Thyroid gland (tissue), 4 donors: ENCODE measurements around the gene HOXB7. TPM values are rescaled to one million over a fixed set of nuclear protein-coding genes. Genes with fewer than 3 reads are reported as not detected.

Source experiments
- DNase-seq, 2 donors: peaks; one replicate each; pipeline ENCODE4 v3.0.0-alpha.2; 2019
- H3K27ac ChIP-seq, 3 donors: fragments of 200-600 bp; sonication (generic); 1 replicate in 2 of 3; 2 replicates in 1 of 3; pipeline ENCODE4 v1.5.1; 2016 to 2019; ENCODE audit warnings: mild to moderate bottlenecking in 1 of 3, moderate library complexity in 1 of 3
- H3K27me3 ChIP-seq: fragments of 200-600 bp; sonication (generic); one replicate; pipeline ENCODE4 v1.5.1; 2019
- H3K36me3 ChIP-seq, 2 donors: fragments of 200-600 bp; sonication (generic); one replicate each; pipeline ENCODE4 v1.5.1; 2016 to 2019
- H3K4me1 ChIP-seq, 2 donors: fragments of 200-600 bp; sonication (generic); one replicate each; pipeline ENCODE4 v1.5.1; 2017 to 2019
- H3K4me3 ChIP-seq, 3 donors: fragments of 200-600 bp; sonication (generic); replicated peaks in 1 of 3; 1 replicate in 2 of 3; 2 replicates in 1 of 3; pipeline ENCODE4 v1.5.1; 2016; ENCODE audit warnings: mild to moderate bottlenecking in 1 of 3
- H3K9me3 ChIP-seq: fragments of 200-600 bp; sonication (generic); one replicate; pipeline ENCODE4 v1.5.1; 2017
- POLR2A ChIP-seq, 2 donors: fragments of 450-650 bp; IDR thresholded peaks; one replicate each; pipeline ENCODE4 v1.6.1; 2017; ENCODE audit warnings: antibody characterized with exemption in 2 of 2, mild to moderate bottlenecking in 2 of 2, moderate library complexity in 1 of 2
- WGBS, 2 donors: methylation state at CpG; one replicate each; pipeline ENCODE4 v1.1.5; 2017; 5-methylcytosine and 5-hydroxymethylcytosine counted together
- intact Hi-C: fragments of 100-400 bp; cut with DNase I; formaldehyde crosslinking; loops from one replicate; pipeline ENCODE4 v1.15.1; 2023
- total RNA-seq, 4 donors: library from RNA; depleted of rRNA; stranded (reverse); fragments of >200 nt; gene quantifications; one replicate each; pipeline ENCODE4 v1.2.3, GENCODE V29; 2016
- TF ChIP-seq, protein P1 (sequence below), 6 experiments: fragments of 200-600 bp in 3 of 6; fragments of 450-650 bp in 3 of 6; sonication (generic) in 3 of 6; IDR thresholded peaks; one replicate each; pipeline ENCODE4 v1.5.1; 2016 to 2019; ENCODE audit warnings: antibody characterized with exemption in 6 of 6, mild to moderate bottlenecking in 2 of 6, inconsistent platforms in 1 of 6, moderate library complexity in 1 of 6

HOXB7 gene
- total RNA-seq, 4 donors from 2014 or later = 1.0 to 2.8 (median 1.3) TPM; not detected in 1

DNA sequence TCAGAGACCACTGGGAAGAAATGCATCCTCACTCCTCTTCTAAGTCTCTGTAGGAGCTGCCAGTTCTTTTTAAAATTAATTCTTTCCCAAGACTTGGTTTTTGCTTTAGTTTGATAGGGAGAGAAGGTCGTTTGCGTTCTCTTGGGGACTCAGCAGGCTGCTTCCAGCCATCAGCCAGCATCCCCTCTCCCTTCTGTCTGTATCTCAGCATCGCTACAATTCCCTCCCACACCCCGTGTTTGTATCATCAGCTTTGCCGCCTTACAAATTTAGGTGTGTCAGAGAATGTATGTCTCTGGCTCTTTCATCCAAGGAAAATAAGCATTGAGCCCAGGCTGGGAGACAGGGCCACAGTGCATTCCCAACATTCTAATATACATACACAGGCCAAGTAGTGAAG lies 11.5 kb downstream of the HOXB7 start:
- TF ChIP-seq POLR2A (IDR thresholded peaks at IDR 0.05) = no peak
- TF ChIP-seq, protein P1, sequence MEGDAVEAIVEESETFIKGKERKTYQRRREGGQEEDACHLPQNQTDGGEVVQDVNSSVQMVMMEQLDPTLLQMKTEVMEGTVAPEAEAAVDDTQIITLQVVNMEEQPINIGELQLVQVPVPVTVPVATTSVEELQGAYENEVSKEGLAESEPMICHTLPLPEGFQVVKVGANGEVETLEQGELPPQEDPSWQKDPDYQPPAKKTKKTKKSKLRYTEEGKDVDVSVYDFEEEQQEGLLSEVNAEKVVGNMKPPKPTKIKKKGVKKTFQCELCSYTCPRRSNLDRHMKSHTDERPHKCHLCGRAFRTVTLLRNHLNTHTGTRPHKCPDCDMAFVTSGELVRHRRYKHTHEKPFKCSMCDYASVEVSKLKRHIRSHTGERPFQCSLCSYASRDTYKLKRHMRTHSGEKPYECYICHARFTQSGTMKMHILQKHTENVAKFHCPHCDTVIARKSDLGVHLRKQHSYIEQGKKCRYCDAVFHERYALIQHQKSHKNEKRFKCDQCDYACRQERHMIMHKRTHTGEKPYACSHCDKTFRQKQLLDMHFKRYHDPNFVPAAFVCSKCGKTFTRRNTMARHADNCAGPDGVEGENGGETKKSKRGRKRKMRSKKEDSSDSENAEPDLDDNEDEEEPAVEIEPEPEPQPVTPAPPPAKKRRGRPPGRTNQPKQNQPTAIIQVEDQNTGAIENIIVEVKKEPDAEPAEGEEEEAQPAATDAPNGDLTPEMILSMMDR (IDR thresholded peaks at IDR 0.05) = no peak
- intact Hi-C loops = loop anchor here (10.0 kb wide), 1 partner anchor 395 kb away; the partner anchor contains the start of gene IGF2BP1
- Histone ChIP-seq H3K27me3 (peaks cover 76% of the 10 kb centered on the region), H3K9me3 (no peaks in the 10 kb centered on the region), H3K36me3 (no peaks in the 10 kb centered on the region), H3K27ac (no peak overlapping the region), H3K4me3 (no peak overlapping the region), H3K4me1 (peaks cover 5 to 22% of the 10 kb centered on the region in 2 donors)
- 38 to 54% methylated on average over 5 of the region's 5 CpGs for WGBS, 2 donors
- DNase-seq = no peak

DNA sequence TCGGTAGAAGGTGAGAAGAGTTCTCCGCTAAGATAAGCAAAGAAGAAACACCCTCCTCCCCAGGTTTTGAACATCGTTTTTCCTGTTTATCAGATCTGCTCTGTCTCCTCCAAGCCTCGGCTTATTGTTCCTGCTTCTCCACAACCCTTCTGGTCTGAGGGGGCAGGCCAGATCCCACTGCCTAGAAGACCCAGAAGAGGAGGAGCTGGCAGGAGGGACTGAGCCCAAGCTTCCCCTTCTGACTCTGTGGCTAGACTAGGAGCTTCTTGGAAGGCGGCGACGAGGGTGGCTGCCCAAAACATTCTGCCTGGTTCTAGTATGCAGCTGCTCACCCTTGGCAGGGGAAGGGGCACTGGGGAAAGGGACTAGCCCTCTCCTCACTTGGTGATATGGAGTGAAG lies 12.1 kb downstream of the HOXB7 start:
- Histone ChIP-seq H3K4me3 (no peak overlapping the region), H3K4me1 (peaks cover 5 to 26% of the 10 kb centered on the region in 2 donors), H3K27ac (no peak overlapping the region), H3K9me3 (no peaks in the 10 kb centered on the region), H3K36me3 (no peaks in the 10 kb centered on the region), H3K27me3 (peaks cover 70% of the 10 kb centered on the region)
- 26% methylated on average over 7 of the region's 7 CpGs for WGBS, 2 donors
- intact Hi-C loops = loop anchor here (10.0 kb wide), 1 partner anchor 396 kb away; the partner anchor contains the start of gene IGF2BP1
- DNase-seq = no peak
- no peak for TF ChIP-seq POLR2A (IDR thresholded peaks at IDR 0.05)
- TF ChIP-seq, protein P1 (IDR thresholded peaks at IDR 0.05) = no peak

DNA sequence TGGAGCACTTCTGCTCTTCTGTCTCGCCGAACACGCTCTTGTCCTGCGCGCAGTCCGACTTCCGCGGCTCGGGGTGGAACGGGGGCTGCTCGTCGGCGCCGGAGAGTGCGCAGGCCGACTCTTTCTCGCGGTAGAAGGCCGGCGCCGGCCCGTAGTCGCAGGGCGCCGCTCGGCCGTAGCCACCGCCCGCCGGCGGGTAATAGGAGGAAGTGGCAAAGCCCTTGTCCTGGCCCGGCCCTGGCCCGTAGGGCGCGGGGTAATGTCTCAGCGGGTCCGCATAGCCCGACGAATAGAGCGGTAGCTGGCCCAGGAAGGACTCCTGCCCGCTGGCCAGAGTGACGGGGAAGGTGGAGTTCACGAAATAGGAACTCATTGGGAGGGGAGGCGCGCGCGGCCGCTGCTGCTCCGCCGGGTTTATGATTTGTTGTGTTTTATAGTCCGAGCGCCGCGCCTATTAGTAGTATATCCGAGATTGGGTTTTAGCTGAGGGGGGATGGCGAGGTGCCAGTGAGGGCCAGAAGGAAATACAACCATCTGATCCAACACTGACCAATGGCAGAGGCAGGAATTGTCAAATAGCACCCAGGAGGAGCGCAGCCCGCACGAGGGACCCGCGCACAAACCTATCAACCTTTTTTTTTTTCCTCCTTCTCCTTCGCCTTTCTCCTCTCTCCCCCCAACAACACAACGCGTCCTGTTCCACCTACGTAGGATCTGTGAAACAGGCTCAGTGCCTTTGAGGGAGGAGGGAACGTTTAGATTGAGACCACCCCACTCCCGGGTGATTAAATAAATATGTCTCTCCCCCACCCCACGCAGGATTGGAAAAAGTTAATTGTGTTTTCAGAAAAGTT lies 12.8 kb downstream of the HOXB7 start:
- no peak for TF ChIP-seq POLR2A (IDR thresholded peaks at IDR 0.05)
- TF ChIP-seq, protein P1 (IDR thresholded peaks at IDR 0.05) = no peak
- DNase-seq = peak in 1 of 2 donors; percentile 23
- intact Hi-C loops = loop anchor here (10.0 kb wide), 1 partner anchor 397 kb away; the partner anchor contains the start of gene IGF2BP1
- Histone ChIP-seq H3K9me3 (no peaks in the 10 kb centered on the region), H3K4me3 (peak overlapping the region in 1 of 3 donors; percentile 28), H3K27me3 (peaks cover 71% of the 10 kb centered on the region), H3K27ac (no peak overlapping the region), H3K4me1 (peaks cover 5 to 32% of the 10 kb centered on the region in 2 donors), H3K36me3 (no peaks in the 10 kb centered on the region)
- WGBS, 2 donors = 3% methylated on average over 22 to 48 of the region's 68 CpGs

DNA sequence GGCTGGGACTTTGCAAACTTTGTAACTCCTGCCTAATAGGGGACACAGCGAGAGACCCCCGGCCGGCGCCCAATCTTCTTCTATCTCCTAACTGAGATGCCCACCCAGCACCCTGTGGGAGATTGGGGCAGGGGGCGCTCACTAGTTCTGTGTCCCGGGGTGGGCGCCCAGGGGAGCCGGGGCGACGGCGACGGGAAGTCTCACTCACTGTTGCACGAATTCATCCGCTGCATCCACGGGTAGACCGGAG lies 13.4 kb downstream of the HOXB7 start:
- Histone ChIP-seq H3K4me3 (peak overlapping the region in 1 of 3 donors; percentile 28), H3K4me1 (peaks cover 5 to 29% of the 10 kb centered on the region in 2 donors), H3K27ac (no peak overlapping the region), H3K36me3 (no peaks in the 10 kb centered on the region), H3K27me3 (peaks cover 73% of the 10 kb centered on the region), H3K9me3 (no peaks in the 10 kb centered on the region)
- WGBS, 2 donors = 6 to 8% methylated on average over 4 to 16 of the region's 16 CpGs
- TF ChIP-seq POLR2A (IDR thresholded peaks at IDR 0.05) = no peak
- TF ChIP-seq, protein P1 (IDR thresholded peaks at IDR 0.05) = no peak
- intact Hi-C loops = loop anchor here (10.0 kb wide), 1 partner anchor 397 kb away; the partner anchor contains the start of gene IGF2BP1
- DNase-seq = no peak
